Small intestine (tissue), 7 donors: Measurements from ENCODE around the gene DGKD. TPM values are rescaled to one million over a fixed set of nuclear protein-coding genes. Genes with fewer than 3 reads are reported as not detected.

Source experiments
- DNase-seq, 2 donors: peaks; one replicate each; pipeline versions ENCODE4 v3.0.0 to v3.0.0-alpha.2; 2013
- FAIRE-seq: peaks from 2 replicates; lab custom pipeline; 2012; peaks lifted over from hg19 to GRCh38; lab: Jason Lieb, UNC
- H3K27ac ChIP-seq, 3 donors: one replicate each; pipeline ENCODE4 v1.5.1; 2013; ENCODE audit warnings: low read length in 2 of 3, mild to moderate bottlenecking in 2 of 3, control low read depth in 1 of 3, inconsistent platforms in 1 of 3, low read depth in 1 of 3, moderate library complexity in 1 of 3
- H3K27me3 ChIP-seq, 3 donors: one replicate each; pipeline ENCODE4 v1.6.1; 2013; ENCODE audit warnings: low read length in 3 of 3, inconsistent platforms in 1 of 3; ENCODE audit not compliant: control insufficient read depth in 3 of 3, insufficient read depth in 3 of 3
- H3K36me3 ChIP-seq, 3 donors: one replicate each; pipeline ENCODE4 v1.6.1; 2013; ENCODE audit warnings: low read length in 3 of 3, inconsistent platforms in 1 of 3, low read depth in 1 of 3, mild to moderate bottlenecking in 1 of 3, moderate library complexity in 1 of 3; ENCODE audit not compliant: control insufficient read depth in 3 of 3, insufficient read depth in 2 of 3
- H3K4me1 ChIP-seq, 3 donors: one replicate each; pipeline ENCODE4 v1.6.1; 2013; ENCODE audit warnings: low read length in 2 of 3, inconsistent platforms in 1 of 3, low read depth in 1 of 3, mild to moderate bottlenecking in 1 of 3, moderate library complexity in 1 of 3; ENCODE audit not compliant: control insufficient read depth in 3 of 3, insufficient read depth in 2 of 3
- H3K4me3 ChIP-seq, 3 donors: one replicate each; pipeline ENCODE4 v1.5.1; 2013; ENCODE audit warnings: low read length in 3 of 3, control low read depth in 1 of 3, inconsistent platforms in 1 of 3, low read depth in 1 of 3, mild to moderate bottlenecking in 1 of 3, moderate library complexity in 1 of 3
- H3K9me3 ChIP-seq, 2 donors: one replicate each; pipeline ENCODE4 v1.6.1; 2013; ENCODE audit warnings: low read depth in 1 of 2, low read length in 1 of 2; ENCODE audit not compliant: control insufficient read depth in 2 of 2, insufficient read depth in 1 of 2
- WGBS, 3 donors: extraction: QIAGEN DNeasy Blood & Tissue Kit; methylation state at CpG; one replicate each; pipeline ENCODE4 v1.1.7; 2013; 5-methylcytosine and 5-hydroxymethylcytosine counted together
- polyA plus RNA-seq, 4 donors: library from polyadenylated mRNA; stranded (reverse) in 3 of 4; unstranded in 1 of 4; fragments of 200-250 nt in 3 of 4; fragments of 120-200 nt in 1 of 4; gene quantifications; one replicate each; pipeline versions ENCODE4 v1.2.1 to v1.2.3, GENCODE V29; 2013
- donor health status: healthy with polysubstance abuse.
- donor health status: control.
- donor health status: control.
- donor health status: Bipolar disorder and iron deficiency.
- donor health status: healthy.

DGKD gene
- polyA plus RNA-seq, 4 donors = 17.7 to 54.3 (median 37.0) TPM

DNA sequence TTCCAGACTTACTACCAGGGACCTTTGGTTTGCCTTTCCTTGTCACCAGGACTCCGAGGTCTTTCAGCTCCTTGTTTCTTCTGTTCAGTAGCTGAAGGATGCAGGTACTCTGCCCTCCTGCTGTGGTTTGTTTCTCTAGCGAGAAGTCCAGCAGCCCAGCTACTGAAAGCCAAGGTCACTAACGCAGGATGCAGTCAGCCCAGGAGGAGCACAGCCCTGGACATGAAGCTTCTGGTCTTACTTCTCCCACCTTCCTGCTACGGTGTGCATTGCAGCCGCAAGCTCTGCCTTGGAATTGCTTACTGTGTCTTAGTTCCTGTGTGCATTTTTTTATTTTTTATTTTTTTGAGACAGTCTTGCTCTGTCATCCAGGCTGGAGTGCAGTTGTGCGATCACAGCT is 62.4 kb downstream of the DGKD start:
- WGBS, 3 donors = 88 to 93% (median 93%) methylated on average over 6 of the region's 6 CpGs
- Histone ChIP-seq H3K4me3 (no peak overlapping the region), H3K27ac (peak overlapping the region in 1 of 3 donors; percentile 57), H3K9me3 (peaks cover 0 to 5% of the 10 kb centered on the region in 2 donors), H3K27me3 (no peaks in the 10 kb centered on the region), H3K36me3 (peaks cover 0 to 28% (median 0%) of the 10 kb centered on the region in 3 donors), H3K4me1 (peaks cover 11 to 39% (median 27%) of the 10 kb centered on the region in 3 donors)
- no peak for DNase-seq
- no peak for FAIRE-seq

DNA sequence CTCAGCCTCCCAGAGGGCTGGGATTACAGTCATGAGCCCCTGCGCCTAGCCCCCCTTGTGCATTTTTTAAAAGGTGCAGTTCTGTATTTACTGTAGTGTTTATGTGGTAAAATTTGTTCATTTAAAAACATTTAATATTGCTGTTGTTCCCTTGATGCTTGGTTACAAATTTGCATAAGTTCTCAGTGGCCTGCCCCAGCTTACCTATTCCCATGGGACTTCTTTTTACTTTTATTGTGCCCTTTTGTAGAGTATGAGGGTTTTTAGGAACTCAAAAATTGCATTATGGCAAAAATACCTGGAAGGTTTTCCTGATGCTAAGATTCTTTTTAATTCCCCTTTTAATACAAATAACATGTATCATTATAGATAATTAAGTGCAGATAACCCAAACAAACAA is 63.0 kb downstream of the DGKD start:
- peaks cover 0 to 28% (median 0%) of the 10 kb centered on the region in 3 donors for H3K36me3 ChIP-seq
- no peak overlapping the region for H3K4me3 ChIP-seq
- H3K4me1 ChIP-seq = peaks cover 16 to 44% (median 30%) of the 10 kb centered on the region in 3 donors
- DNase-seq (no peak), FAIRE-seq (no peak)
- peaks cover 0 to 5% of the 10 kb centered on the region in 2 donors for H3K9me3 ChIP-seq
- WGBS, 3 donors = 89 to 96% (median 90%) methylated on average over 1 of the region's 1 CpG
- H3K27me3 ChIP-seq = no peaks in the 10 kb centered on the region
- no peak overlapping the region for H3K27ac ChIP-seq

DNA sequence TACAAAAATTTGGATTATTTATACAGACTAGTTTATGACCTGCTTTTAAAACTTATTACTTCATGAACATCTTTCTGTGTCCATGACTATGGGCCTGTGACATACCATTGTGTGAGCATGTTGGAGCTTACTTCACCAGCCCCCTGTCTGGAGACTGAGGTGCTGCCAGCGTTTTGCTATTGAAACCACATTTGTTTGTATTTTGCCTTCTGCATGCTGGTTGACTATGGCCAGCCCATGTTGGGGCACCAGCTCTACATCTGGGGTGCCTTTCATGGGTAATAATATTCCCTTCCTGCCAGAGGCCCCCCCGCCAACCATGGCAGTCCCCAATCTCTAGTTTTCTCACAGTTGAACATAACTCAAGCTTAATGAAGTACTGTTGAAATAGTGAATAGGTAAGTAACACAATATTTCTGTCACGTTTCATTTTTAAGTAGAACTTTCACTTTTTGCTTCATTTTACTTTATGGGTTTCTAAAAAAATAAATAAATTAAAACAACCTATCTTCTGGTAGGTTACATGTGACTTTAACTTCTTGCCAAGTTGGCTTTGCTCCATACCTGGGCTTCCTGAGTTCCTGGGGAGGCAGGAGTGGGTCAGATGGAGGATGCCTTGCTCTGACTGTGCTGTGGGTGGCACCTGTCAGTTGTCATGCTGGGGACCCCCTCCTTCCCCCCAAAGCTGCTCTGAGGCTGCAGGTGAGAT is 63.9 kb downstream of the DGKD start:
- peaks cover 24 to 44% (median 30%) of the 10 kb centered on the region in 3 donors for H3K4me1 ChIP-seq
- H3K36me3 ChIP-seq = peaks cover 0 to 28% (median 0%) of the 10 kb centered on the region in 3 donors
- H3K4me3 ChIP-seq = no peak overlapping the region
- H3K27me3 ChIP-seq = no peaks in the 10 kb centered on the region
- no peak for FAIRE-seq
- H3K27ac ChIP-seq = peak overlapping the region in 1 of 3 donors; percentile 63
- no peak for DNase-seq
- 72 to 77% (median 75%) methylated on average over 3 of the region's 3 CpGs for WGBS, 3 donors
- peaks cover 0 to 5% of the 10 kb centered on the region in 2 donors for H3K9me3 ChIP-seq

DNA sequence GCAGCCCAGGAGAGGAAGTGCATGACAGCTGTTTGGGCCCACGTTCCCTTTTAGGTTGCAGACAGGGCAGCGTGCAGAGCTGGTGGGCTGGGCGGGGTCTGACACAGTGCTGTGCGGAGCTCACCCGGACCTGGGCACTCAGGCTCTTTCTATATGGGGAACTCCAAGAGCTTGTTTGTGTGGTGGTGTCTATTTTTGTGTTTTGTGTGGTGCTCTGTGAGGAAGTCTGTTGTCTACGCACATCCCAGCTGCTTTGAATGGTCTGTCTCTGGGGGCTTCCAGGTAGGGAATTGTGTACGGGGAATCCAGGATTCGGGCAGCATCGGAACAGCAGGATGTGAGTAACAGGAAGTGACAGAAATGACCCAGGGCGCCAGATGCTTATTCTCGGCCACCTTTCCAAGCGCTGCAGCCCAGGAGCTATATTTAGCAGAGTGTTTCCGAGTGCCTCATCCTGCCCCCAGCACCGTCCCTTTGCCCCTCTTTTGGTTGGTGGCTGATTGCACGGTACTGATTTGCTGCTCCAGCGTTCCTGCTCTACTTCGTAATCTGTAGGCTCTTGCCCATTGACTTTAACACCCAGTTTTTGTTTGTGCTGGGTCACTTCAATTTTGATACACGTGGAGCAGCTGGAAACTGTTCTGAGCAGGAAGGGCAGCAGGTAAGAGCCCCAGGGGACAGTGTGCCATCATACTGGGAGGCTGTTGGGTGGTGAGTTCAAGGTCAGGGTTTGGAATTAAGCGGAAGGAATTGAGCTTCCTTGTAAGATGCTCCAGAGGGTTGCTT is 64.7 kb downstream of the DGKD start:
- Histone ChIP-seq H3K27me3 (no peaks in the 10 kb centered on the region), H3K27ac (peak overlapping the region in 1 of 3 donors; percentile 63), H3K9me3 (peaks cover 0 to 5% of the 10 kb centered on the region in 2 donors), H3K4me1 (peaks cover 29 to 43% (median 31%) of the 10 kb centered on the region in 3 donors), H3K36me3 (peaks cover 0 to 28% (median 0%) of the 10 kb centered on the region in 3 donors), H3K4me3 (no peak overlapping the region)
- DNase-seq (no peak), FAIRE-seq (no peak)
- WGBS, 3 donors = 52 to 81% (median 63%) methylated on average over 19 of the region's 19 CpGs

DNA sequence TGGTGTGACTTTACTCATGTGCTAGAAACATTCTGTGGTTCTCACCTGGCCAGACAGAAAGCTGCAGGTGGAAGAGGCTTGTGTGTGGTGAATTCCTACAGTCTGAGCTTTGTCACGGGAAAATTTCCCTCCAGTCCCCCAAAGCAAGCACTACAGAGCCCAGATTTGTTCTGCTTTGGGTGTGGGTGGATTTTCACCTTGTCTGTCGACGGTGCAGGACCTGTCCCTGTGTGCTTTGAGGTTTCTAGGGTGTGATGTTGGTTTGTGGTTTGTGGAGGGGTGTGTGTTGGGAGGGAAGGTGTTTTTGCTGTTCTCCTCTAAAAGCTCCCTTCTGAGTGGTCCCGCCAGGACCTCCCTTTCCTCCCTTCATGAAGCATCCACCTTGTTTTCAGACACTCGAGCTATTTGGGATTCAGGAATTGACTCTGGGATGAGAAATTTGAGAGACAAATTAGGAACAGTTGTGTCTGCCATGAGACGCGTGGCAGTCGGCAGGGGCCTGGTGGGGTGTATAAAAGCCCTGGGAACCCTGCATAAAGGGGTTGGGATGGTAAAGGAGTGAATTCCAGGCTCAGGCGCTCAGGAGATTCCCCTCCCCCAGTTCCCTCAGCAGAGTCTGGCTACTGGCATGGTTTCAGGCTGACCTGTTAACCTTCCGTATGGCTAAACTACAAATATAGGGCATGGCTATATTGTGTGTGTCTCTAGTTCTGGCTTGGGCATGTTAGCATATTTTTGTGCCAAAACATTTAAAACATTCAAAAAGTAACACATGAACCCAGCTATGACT is 65.5 kb downstream of the DGKD start:
- Histone ChIP-seq H3K27ac (peak overlapping the region in 2 of 3 donors; percentile 21 to 63), H3K27me3 (no peaks in the 10 kb centered on the region), H3K4me3 (no peak overlapping the region), H3K36me3 (peaks cover 0 to 21% (median 0%) of the 10 kb centered on the region in 3 donors), H3K9me3 (peaks cover 0 to 5% of the 10 kb centered on the region in 2 donors), H3K4me1 (peaks cover 23 to 39% (median 36%) of the 10 kb centered on the region in 3 donors)
- FAIRE-seq (no peak), DNase-seq (no peak)
- WGBS, 3 donors = 64 to 84% (median 74%) methylated on average over 10 of the region's 10 CpGs

DNA sequence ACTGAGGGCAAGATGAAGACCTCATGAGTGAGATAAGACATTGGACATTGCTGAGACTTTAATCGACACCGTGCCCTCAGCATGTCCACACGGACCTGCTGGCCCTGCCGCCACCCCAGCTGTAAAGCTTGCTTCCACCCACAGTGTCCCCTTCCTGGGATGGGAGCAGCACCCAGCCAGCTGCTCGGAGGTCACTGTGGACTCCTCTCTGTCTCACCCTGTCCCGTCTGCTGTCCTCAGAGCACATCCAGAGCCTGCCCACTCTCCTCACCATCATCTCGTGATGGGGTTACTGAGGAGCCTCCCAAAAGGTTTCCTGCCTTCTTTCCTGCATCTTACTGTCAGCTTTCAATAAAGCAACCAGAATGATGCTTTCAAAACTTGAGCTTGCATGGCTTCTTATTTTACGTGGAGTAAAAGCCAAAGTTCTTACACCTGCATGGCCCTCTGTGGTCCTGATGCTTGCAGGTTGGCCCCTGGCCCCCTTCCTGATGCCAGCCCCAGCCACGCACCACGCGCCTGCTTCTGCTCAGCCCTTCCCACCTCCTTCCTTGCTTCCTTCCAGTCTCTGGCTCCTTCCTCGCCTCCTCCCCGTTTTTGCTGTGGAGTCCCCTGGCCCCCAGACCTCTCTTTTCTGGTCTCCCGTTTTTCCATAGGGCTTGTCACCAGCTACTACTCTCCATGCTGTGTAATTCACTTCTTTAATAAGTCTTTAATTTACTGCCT is 67.0 kb downstream of the DGKD start:
- Histone ChIP-seq H3K9me3 (peaks cover 0 to 5% of the 10 kb centered on the region in 2 donors), H3K4me3 (no peak overlapping the region), H3K4me1 (peaks cover 18 to 35% (median 34%) of the 10 kb centered on the region in 3 donors), H3K27ac (peak overlapping the region; percentile 78 to 98 (median 96)), H3K27me3 (no peaks in the 10 kb centered on the region), H3K36me3 (peaks cover 0 to 16% (median 0%) of the 10 kb centered on the region in 3 donors)
- FAIRE-seq (no peak), DNase-seq (no peak)
- 72 to 78% (median 75%) methylated on average over 14 of the region's 14 CpGs for WGBS, 3 donors

DNA sequence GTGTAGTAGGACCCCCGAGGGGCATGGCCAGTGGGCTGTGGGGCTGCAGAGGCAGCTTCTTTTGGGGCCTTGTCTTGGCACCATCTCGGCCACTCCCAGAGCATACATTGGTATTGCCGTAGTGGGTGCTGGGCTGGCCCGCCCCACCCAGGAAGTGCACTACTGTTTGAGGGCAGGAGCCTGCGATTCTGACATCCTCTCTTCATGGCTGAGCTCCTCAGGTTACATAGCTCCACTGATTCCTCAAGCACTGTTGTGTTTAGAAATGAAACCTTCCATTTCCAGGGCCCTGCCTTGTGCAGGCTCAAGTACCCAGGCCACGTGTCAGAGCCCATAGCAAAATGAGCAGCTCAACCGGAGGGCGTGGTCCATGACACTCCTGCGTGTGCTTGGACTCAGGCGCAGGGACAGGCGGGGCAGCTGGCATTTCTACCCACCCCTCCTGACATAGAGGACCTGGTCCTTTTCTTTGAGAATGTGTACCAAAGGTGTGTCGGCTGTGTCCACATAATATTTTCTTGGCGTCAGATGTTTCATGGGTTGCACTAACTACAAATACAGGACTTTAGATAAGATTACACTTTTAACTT is 67.9 kb downstream of the DGKD start:
- H3K9me3 ChIP-seq = peaks cover 0 to 5% of the 10 kb centered on the region in 2 donors
- H3K36me3 ChIP-seq = peaks cover 0 to 13% (median 0%) of the 10 kb centered on the region in 3 donors
- H3K27me3 ChIP-seq = no peaks in the 10 kb centered on the region
- WGBS, 3 donors = 9 to 49% (median 32%) methylated on average over 13 of the region's 13 CpGs
- DNase-seq (peak; percentile 94 to 99), FAIRE-seq (no peak)
- peak overlapping the region; percentile 78 to 98 (median 96) for H3K27ac ChIP-seq
- H3K4me3 ChIP-seq = no peak overlapping the region
- H3K4me1 ChIP-seq = peaks cover 18 to 34% (median 31%) of the 10 kb centered on the region in 3 donors
